HG03280 (cell line): Measurements from ENCODE around the gene AREG.

Experiments
- ATAC-seq: cut with Tn5 transposase; IDR thresholded peaks from one replicate; pipeline ENCODE4 v1.9.1; 2021; ENCODE audit warnings: mild to moderate bottlenecking, moderate library complexity; ENCODE audit not compliant: unreplicated experiment

Gene AREG

GRCh38 chr4:74501579-74501978, 56.6 kb downstream of the AREG start:
- no peak for ATAC-seq

- ATAC-seq, result no peak
Measured at GRCh38 chr4:74503580-74503979, 58.6 kb downstream of the AREG start.

DNA sequence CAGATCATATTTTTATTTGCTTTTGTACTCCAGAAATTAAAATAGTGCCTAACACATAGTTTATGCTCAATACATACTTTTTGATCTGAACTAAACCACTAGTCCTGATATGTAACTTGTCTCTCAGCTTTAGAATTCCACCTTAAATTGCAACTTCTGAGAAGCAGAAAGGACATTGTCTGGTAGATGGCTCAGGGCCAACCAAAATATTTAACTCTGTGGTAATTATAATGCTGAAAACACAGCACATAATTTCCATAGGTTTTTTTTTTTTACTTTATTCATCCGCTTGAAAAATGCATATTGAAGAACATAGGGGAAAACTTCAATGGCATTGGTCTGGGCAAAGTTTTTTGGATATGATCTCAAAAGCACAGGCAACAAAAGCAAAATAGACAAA, 59.3 kb downstream of the AREG start:
- no peak for ATAC-seq
